ENCODE results near the gene PDE4B.

Gene PDE4B

GRCh38 chr1:66152034-66152433, 359.3 kb downstream of the PDE4B start:
- Histone ChIP-seq H3K9ac (ENCODE audit: low read depth, low read length, poor library complexity, severe bottlenecking) (no peak overlapping the region), H3K9me2 (replicated peaks; ENCODE audit: low read depth, low read length) (no peaks in the 10 kb centered on the region), H3K4me3 (ENCODE audit: low read length, poor library complexity, severe bottlenecking) (no peak overlapping the region), H3K27me3 (ENCODE audit: insufficient read depth, low read length, poor library complexity, severe bottlenecking) (no peaks in the 10 kb centered on the region), H3F3A (ENCODE audit: low read depth) (no peaks in the 10 kb centered on the region), H3K36me3 (ENCODE audit: insufficient read depth, low read length) (no peaks in the 10 kb centered on the region), H4K20me1 (ENCODE audit: insufficient read depth, low read length, poor library complexity, severe bottlenecking) (no peaks in the 10 kb centered on the region), H3K79me2 (ENCODE audit: insufficient read depth, low read length) (no peaks in the 10 kb centered on the region), H3K4me1 (ENCODE audit: insufficient read depth, low read length, poor library complexity, severe bottlenecking) (no peaks in the 10 kb centered on the region), H3K4me2 (ENCODE audit: low read depth, low read length, poor library complexity, severe bottlenecking) (no peak overlapping the region), H3K9me3 (ENCODE audit: insufficient read depth, low read depth, low read length) (no peaks in the 10 kb centered on the region), H2AFZ (ENCODE audit: low read length) (no peak overlapping the region)
- TF ChIP-seq CTCF (conservative IDR thresholded peaks at IDR 0.05; ENCODE audit: low read length) (no peak), EZH2phosphoT487 (IDR thresholded peaks at IDR 0.05; ENCODE audit: borderline replicate concordance) (no peak)

- Histone ChIP-seq H3K9me3 (ENCODE audit: insufficient read depth, low read depth, low read length) (no peaks in the 10 kb centered on the region), H3K79me2 (ENCODE audit: insufficient read depth, low read length) (no peaks in the 10 kb centered on the region), H3K9ac (ENCODE audit: low read depth, low read length, poor library complexity, severe bottlenecking) (no peak overlapping the region), H3K4me2 (ENCODE audit: low read depth, low read length, poor library complexity, severe bottlenecking) (no peak overlapping the region), H3K4me1 (ENCODE audit: insufficient read depth, low read length, poor library complexity, severe bottlenecking) (no peaks in the 10 kb centered on the region), H3K36me3 (ENCODE audit: insufficient read depth, low read length) (no peaks in the 10 kb centered on the region), H4K20me1 (ENCODE audit: insufficient read depth, low read length, poor library complexity, severe bottlenecking) (no peaks in the 10 kb centered on the region), H3K27me3 (ENCODE audit: insufficient read depth, low read length, poor library complexity, severe bottlenecking) (no peaks in the 10 kb centered on the region), H3F3A (ENCODE audit: low read depth) (no peaks in the 10 kb centered on the region), H2AFZ (ENCODE audit: low read length) (no peak overlapping the region), H3K4me3 (ENCODE audit: low read length, poor library complexity, severe bottlenecking) (no peak overlapping the region), H3K9me2 (replicated peaks; ENCODE audit: low read depth, low read length) (no peaks in the 10 kb centered on the region)
- TF ChIP-seq CTCF (conservative IDR thresholded peaks at IDR 0.05; ENCODE audit: low read length) (no peak), EZH2phosphoT487 (IDR thresholded peaks at IDR 0.05; ENCODE audit: borderline replicate concordance) (no peak)
Observed at GRCh38 chr1:66154394-66154793, 361.7 kb downstream of the PDE4B start.

GRCh38 chr1:66156144-66156543, 363.4 kb downstream of the PDE4B start:
- Histone ChIP-seq H3K4me3 (ENCODE audit: low read length, poor library complexity, severe bottlenecking) (no peak overlapping the region), H3K9ac (ENCODE audit: low read depth, low read length, poor library complexity, severe bottlenecking) (no peak overlapping the region), H3K4me1 (ENCODE audit: insufficient read depth, low read length, poor library complexity, severe bottlenecking) (no peaks in the 10 kb centered on the region), H3F3A (ENCODE audit: low read depth) (no peaks in the 10 kb centered on the region), H2AFZ (ENCODE audit: low read length) (no peak overlapping the region), H3K4me2 (ENCODE audit: low read depth, low read length, poor library complexity, severe bottlenecking) (no peak overlapping the region), H3K79me2 (ENCODE audit: insufficient read depth, low read length) (no peaks in the 10 kb centered on the region), H3K9me2 (replicated peaks; ENCODE audit: low read depth, low read length) (no peaks in the 10 kb centered on the region), H4K20me1 (ENCODE audit: insufficient read depth, low read length, poor library complexity, severe bottlenecking) (no peaks in the 10 kb centered on the region), H3K27me3 (ENCODE audit: insufficient read depth, low read length, poor library complexity, severe bottlenecking) (no peaks in the 10 kb centered on the region), H3K36me3 (ENCODE audit: insufficient read depth, low read length) (no peaks in the 10 kb centered on the region), H3K9me3 (ENCODE audit: insufficient read depth, low read depth, low read length) (no peaks in the 10 kb centered on the region)
- TF ChIP-seq EZH2phosphoT487 (IDR thresholded peaks at IDR 0.05; ENCODE audit: borderline replicate concordance) = no peak
- no peak for TF ChIP-seq CTCF (conservative IDR thresholded peaks at IDR 0.05; ENCODE audit: low read length)

All from Loucy (cell line).